ENCODE results near the gene ALOX12B.

Gene ALOX12B

GRCh38 chr17:8048736-8049135 is 38.8 kb downstream of the ALOX12B start:
- no peak for TF ChIP-seq CTCF (conservative IDR thresholded peaks at IDR 0.05; ENCODE audit: low read depth, low read length)
- DNase-seq (ENCODE audit: low read depth), result no peak
- no peak overlapping the region for H3K4me3 ChIP-seq (ENCODE audit: low read depth, low read length)

- no peak for TF ChIP-seq CTCF (conservative IDR thresholded peaks at IDR 0.05; ENCODE audit: low read depth, low read length)
- no peak for DNase-seq (ENCODE audit: low read depth)
- no peak overlapping the region for H3K4me3 ChIP-seq (ENCODE audit: low read depth, low read length)
These were observed 39.3 kb downstream of the ALOX12B start for GRCh38 chr17:8048236-8048635.

GRCh38 chr17:8047769-8048110 is 39.8 kb downstream of the ALOX12B start:
- H3K4me3 ChIP-seq (ENCODE audit: low read depth, low read length), result no peak overlapping the region
- TF ChIP-seq CTCF (conservative IDR thresholded peaks at IDR 0.05; ENCODE audit: low read depth, low read length), result no peak

GRCh38 chr17:8046929-8047768 is 40.4 kb downstream of the ALOX12B start:
- no peak overlapping the region for H3K4me3 ChIP-seq (ENCODE audit: low read depth, low read length)
- no peak for TF ChIP-seq CTCF (conservative IDR thresholded peaks at IDR 0.05; ENCODE audit: low read depth, low read length)
- no peak for DNase-seq (ENCODE audit: low read depth)

More at GRCh38 chr17:8047769-8048110, 39.8 kb downstream of the ALOX12B start:
- no peak for DNase-seq (ENCODE audit: low read depth)

GRCh38 chr17:8046306-8046928 is 41.1 kb downstream of the ALOX12B start:
- TF ChIP-seq CTCF (conservative IDR thresholded peaks at IDR 0.05; ENCODE audit: low read depth, low read length), result no peak
- H3K4me3 ChIP-seq (ENCODE audit: low read depth, low read length), result no peak overlapping the region
- no peak for DNase-seq (ENCODE audit: low read depth)

GRCh38 chr17:8044819-8045810 is 42.4 kb downstream of the ALOX12B start:
- H3K4me3 ChIP-seq (ENCODE audit: low read depth, low read length), result no peak overlapping the region
- DNase-seq (ENCODE audit: low read depth), result no peak
- no peak for TF ChIP-seq CTCF (conservative IDR thresholded peaks at IDR 0.05; ENCODE audit: low read depth, low read length)

All from choroid plexus epithelial cell (primary cell).